Vagina (tissue), 2 donors: ENCODE data around the gene AMN1. TPM values are rescaled to one million over a fixed set of nuclear protein-coding genes. Genes with fewer than 3 reads are reported as not detected.
"Not testable (repeated sequence)": the region's sequence is repeated elsewhere in the genome, so short reads cannot be mapped to it uniquely, and the experiment has no call there.

ENCODE experiments used
- DNase-seq, 2 donors: peaks; one replicate each; pipeline ENCODE4 v3.0.0-alpha.2; 2017; ENCODE audit errors: extremely low spot score in 2 of 2
- H3K27ac ChIP-seq: fragments of 200-600 bp; sonication (generic); one replicate; pipeline ENCODE4 v1.5.1; 2019
- H3K27me3 ChIP-seq: fragments of 200-600 bp; sonication (generic); one replicate; pipeline ENCODE4 v1.5.1; 2019
- H3K36me3 ChIP-seq, 2 donors: fragments of 200-600 bp; sonication (generic); one replicate each; pipeline ENCODE4 v1.5.1; 2017 to 2019
- H3K4me1 ChIP-seq: fragments of 200-600 bp; sonication (generic); one replicate; pipeline ENCODE4 v1.5.1; 2019
- H3K4me3 ChIP-seq, 2 donors: fragments of 200-600 bp; sonication (generic); 1 replicate in 1 of 2; 2 replicates in 1 of 2; pipeline ENCODE4 v1.5.1; 2016 to 2019
- H3K9me3 ChIP-seq: fragments of 200-600 bp; sonication (generic); one replicate; pipeline ENCODE4 v1.5.1; 2019
- POLR2A ChIP-seq, 2 donors: fragments of 450-650 bp; IDR thresholded peaks; one replicate each; pipeline ENCODE4 v1.6.1; 2017; ENCODE audit warnings: antibody characterized with exemption in 2 of 2, mild to moderate bottlenecking in 2 of 2, moderate library complexity in 2 of 2
- POLR2AphosphoS5 ChIP-seq, 2 donors: sonication (generic); formaldehyde crosslinking; IDR thresholded peaks; one replicate each; pipeline ENCODE4 v1.9.0; 2017; ENCODE audit warnings: antibody characterized with exemption in 2 of 2, mild to moderate bottlenecking in 2 of 2, low read depth in 1 of 2; ENCODE audit not compliant: insufficient read depth in 1 of 2
- intact Hi-C: fragments of 100-400 bp; cut with DNase I; formaldehyde crosslinking; loops from one replicate; pipeline ENCODE4 v1.15.1; 2023
- total RNA-seq: library from RNA; depleted of rRNA; stranded (reverse); fragments of >200 nt; gene quantifications from one replicate; pipeline ENCODE4 v1.2.3, GENCODE V29; 2016
- TF ChIP-seq, protein P1 (sequence below), 3 experiments: fragments of 450-650 bp in 2 of 3; fragments of 200-600 bp in 1 of 3; sonication (generic) in 1 of 3; IDR thresholded peaks; one replicate each; pipeline ENCODE4 v1.5.1; 2017 to 2019; ENCODE audit warnings: antibody characterized with exemption in 3 of 3, mild to moderate bottlenecking in 2 of 3, moderate library complexity in 2 of 3

Gene AMN1
- total RNA-seq, 1 donor from 2014 or later, result 5.9 TPM

DNA sequence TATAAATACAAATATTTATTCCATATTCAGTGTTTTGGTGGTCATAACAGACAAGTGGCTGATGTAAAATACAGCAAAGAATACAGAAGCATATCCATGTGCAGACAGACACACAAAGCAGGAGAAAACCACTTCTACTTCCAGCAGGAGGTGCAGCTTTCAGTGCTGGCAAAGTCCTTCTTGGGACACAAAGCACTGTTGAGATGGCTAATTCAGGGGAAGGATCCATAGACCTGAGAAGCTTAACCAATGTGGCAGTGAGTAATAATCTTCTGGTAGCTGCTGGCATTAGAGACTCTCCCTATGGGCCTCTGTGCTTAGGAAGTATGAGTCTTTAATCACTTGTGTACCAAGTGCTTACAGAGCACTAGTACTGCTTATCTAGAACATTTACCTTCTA is 26.8 kb downstream of the AMN1 start:
- Histone ChIP-seq H3K27me3 (no peaks in the 10 kb centered on the region), H3K36me3 (peaks cover 0 to 13% of the 10 kb centered on the region in 2 donors), H3K4me1 (no peaks in the 10 kb centered on the region), H3K9me3 (no peaks in the 10 kb centered on the region), H3K27ac (no peak overlapping the region), H3K4me3 (no peak overlapping the region)
- TF ChIP-seq POLR2AphosphoS5 (IDR thresholded peaks at IDR 0.05; ENCODE audit: insufficient read depth in 1 of 2, low read depth in 1 of 2) (no peak), POLR2A (IDR thresholded peaks at IDR 0.05) (no peak)
- TF ChIP-seq, protein P1, sequence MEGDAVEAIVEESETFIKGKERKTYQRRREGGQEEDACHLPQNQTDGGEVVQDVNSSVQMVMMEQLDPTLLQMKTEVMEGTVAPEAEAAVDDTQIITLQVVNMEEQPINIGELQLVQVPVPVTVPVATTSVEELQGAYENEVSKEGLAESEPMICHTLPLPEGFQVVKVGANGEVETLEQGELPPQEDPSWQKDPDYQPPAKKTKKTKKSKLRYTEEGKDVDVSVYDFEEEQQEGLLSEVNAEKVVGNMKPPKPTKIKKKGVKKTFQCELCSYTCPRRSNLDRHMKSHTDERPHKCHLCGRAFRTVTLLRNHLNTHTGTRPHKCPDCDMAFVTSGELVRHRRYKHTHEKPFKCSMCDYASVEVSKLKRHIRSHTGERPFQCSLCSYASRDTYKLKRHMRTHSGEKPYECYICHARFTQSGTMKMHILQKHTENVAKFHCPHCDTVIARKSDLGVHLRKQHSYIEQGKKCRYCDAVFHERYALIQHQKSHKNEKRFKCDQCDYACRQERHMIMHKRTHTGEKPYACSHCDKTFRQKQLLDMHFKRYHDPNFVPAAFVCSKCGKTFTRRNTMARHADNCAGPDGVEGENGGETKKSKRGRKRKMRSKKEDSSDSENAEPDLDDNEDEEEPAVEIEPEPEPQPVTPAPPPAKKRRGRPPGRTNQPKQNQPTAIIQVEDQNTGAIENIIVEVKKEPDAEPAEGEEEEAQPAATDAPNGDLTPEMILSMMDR (IDR thresholded peaks at IDR 0.05), result no peak
- no peak for DNase-seq
- intact Hi-C loops, result no loop called here

DNA sequence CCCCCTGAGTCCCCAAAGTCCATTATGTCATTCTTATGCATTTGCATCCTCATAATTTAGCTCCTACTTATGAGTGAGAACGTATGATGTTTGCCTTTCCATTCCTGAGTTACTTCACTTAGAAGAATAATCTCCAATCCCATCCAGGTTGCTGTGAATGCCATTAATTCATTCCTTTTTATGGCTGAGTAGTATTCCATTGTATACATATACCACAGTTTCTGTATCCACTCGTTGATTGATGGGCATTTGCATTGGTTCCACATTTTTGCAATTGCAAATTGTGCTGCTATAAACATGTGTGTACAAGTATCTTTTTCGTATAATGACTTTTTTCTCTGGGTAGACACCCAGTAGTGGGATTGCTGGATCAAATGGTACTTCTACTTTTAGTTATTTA is 38.9 kb downstream of the AMN1 start:
- not testable (repeated sequence) for H3K27me3 ChIP-seq, H3K4me3 ChIP-seq, H3K4me1 ChIP-seq, H3K9me3 ChIP-seq, DNase-seq, H3K27ac ChIP-seq
- intact Hi-C loops, result loop anchor here (10.0 kb wide), 1 partner anchor 615 kb away; no protein-coding TSS in a partner anchor
- peaks cover 0 to 41% of the 10 kb centered on the region in 2 donors for H3K36me3 ChIP-seq

DNA sequence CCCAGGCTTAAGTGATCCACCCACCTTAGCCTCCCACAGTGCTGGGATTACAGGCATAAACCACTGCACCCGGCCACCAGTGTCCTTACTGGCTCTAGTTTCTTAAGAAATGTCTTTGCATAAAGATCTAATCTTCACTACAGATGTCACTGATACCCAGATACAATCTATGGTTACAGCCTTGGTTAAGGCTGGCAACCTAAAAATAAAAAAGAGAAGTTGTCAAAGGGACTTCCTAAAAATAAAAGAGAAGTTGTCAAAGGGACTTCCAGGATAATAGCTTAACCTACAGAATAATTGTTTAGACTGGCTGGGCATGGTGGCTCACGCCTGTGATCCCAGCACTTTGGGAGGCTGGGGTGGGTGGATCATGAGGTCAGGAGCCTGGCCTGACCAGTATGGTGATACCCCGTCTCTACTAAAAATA is 41.7 kb downstream of the AMN1 start:
- DNase-seq, result no peak
- H3K36me3 ChIP-seq, result peaks cover 0 to 53% of the 10 kb centered on the region in 2 donors
- H3K9me3 ChIP-seq, result peaks cover 15% of the 10 kb centered on the region
- TF ChIP-seq POLR2AphosphoS5 (IDR thresholded peaks at IDR 0.05; ENCODE audit: insufficient read depth in 1 of 2, low read depth in 1 of 2) (no peak), POLR2A (IDR thresholded peaks at IDR 0.05) (no peak)
- TF ChIP-seq, protein P1 (IDR thresholded peaks at IDR 0.05), result no peak
- no peaks in the 10 kb centered on the region for H3K4me1 ChIP-seq
- no peaks in the 10 kb centered on the region for H3K27me3 ChIP-seq
- no peak overlapping the region for H3K27ac ChIP-seq
- intact Hi-C loops, result loop anchor here (10.0 kb wide), 1 partner anchor 618 kb away; no protein-coding TSS in a partner anchor
- H3K4me3 ChIP-seq, result no peak overlapping the region

DNA sequence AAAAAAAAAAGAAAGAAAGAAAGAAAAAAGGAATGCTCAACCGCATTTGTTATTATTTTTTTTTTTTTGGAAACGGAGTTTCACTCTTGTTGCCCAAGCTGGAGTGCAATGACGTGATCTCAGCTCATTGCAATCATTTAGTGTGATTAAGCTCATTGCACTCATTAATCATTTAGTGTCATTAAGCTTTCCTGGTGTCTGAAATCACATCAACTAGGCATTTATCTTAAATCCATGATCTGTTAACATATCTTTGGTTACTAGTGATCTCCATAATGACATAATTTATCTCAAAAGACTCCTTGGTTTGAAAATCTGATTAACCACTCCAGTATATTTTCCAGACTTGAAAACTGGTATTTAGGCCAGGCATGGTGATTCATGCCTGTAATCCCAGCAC is 43.0 kb downstream of the AMN1 start:
- peaks cover 15% of the 10 kb centered on the region for H3K9me3 ChIP-seq
- no peaks in the 10 kb centered on the region for H3K27me3 ChIP-seq
- TF ChIP-seq, protein P1 (IDR thresholded peaks at IDR 0.05), result no peak
- TF ChIP-seq POLR2AphosphoS5 (IDR thresholded peaks at IDR 0.05; ENCODE audit: insufficient read depth in 1 of 2, low read depth in 1 of 2) (no peak), POLR2A (IDR thresholded peaks at IDR 0.05) (no peak)
- H3K27ac ChIP-seq, result no peak overlapping the region
- H3K36me3 ChIP-seq, result peaks cover 0 to 53% of the 10 kb centered on the region in 2 donors
- H3K4me1 ChIP-seq, result no peaks in the 10 kb centered on the region
- intact Hi-C loops, result loop anchor here (10.0 kb wide), 1 partner anchor 619 kb away; no protein-coding TSS in a partner anchor
- DNase-seq, result no peak
- no peak overlapping the region for H3K4me3 ChIP-seq

DNA sequence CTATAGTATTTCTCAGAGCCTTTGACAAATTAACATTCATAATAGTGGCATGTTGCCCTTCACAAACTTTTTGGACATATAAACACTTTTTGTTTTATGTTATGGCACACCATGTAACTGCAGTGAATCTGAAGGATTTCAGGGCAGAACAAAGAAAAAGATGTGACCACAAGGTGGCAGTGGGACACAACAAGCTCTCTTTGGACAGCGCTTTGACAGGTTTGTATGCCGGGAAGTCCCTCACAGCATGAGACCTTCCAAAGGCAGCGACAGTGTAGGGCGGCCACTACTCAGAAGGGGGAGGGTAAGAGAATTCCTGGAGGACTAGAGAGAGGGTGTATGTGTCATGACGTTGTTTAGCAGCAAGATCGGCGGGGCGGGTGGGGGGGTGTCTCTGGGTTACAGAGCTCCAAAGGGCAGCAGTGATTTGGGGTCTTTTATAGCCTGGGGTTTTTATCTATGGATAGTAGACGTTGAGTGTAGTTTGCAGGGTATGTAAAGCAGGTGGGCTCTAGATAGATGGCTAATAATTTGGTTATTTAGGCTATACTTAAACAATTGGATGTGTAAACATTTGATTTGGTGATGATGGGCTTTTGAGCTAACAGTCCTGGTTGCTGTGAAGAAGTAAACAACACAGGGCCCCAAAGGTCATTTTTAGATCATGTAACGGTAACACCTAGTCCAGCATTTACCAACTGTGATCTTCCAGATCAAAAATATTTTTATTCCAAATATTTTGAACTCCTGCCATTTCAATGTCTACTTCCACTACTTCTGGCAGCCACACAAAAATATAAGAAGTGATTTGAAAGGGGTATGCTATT is 46.5 kb downstream of the AMN1 start:
- Histone ChIP-seq H3K36me3 (peaks cover 0 to 36% of the 10 kb centered on the region in 2 donors), H3K9me3 (peaks cover 15% of the 10 kb centered on the region), H3K27ac (no peak overlapping the region), H3K4me1 (no peaks in the 10 kb centered on the region), H3K27me3 (no peaks in the 10 kb centered on the region), H3K4me3 (no peak overlapping the region)
- DNase-seq, result no peak
- intact Hi-C loops, result loop anchor here (10.0 kb wide), 1 partner anchor 622 kb away; no protein-coding TSS in a partner anchor
- TF ChIP-seq POLR2AphosphoS5 (IDR thresholded peaks at IDR 0.05; ENCODE audit: insufficient read depth in 1 of 2, low read depth in 1 of 2), result no peak
- TF ChIP-seq, protein P1 (IDR thresholded peaks at IDR 0.05), result peak in 2 of 3 experiments; percentile 46 to 53
- TF ChIP-seq POLR2A (IDR thresholded peaks at IDR 0.05), result no peak
